Caki2 (cell line): ENCODE measurements around the gene USP5. TPM values are rescaled to one million over a fixed set of nuclear protein-coding genes. Genes with fewer than 3 reads are reported as not detected.
A peak's percentile ranks its signal among the peaks of the same experiment; 100 is the strongest.
"Not testable (repeated sequence)": the region's sequence is repeated elsewhere in the genome, so short reads cannot be mapped to it uniquely, and the experiment has no call there.

Source experiments
- DNase-seq: peaks from one replicate; pipeline ENCODE4 v3.0.0-alpha.2; 2015; ENCODE audit warnings: low read depth
- in situ Hi-C: cut with HindIII; loops from 2 replicates; pipeline ENCODE4 v1.10.0; 2016; ENCODE audit warnings: low sequenced_read_pairs, low pct_unique_long_range_greater_than_20kb, mixed read lengths
- total RNA-seq: library from RNA; depleted of rRNA; stranded (reverse); fragments of >200 nt; shearing (Covaris generic); gene quantifications from 2 replicates; pipeline ENCODE4 v1.2.3, GENCODE V29; 2014; ENCODE audit warnings: low replicate concordance

USP5 gene
- total RNA-seq, 1 experiment from 2014 or later: 174 TPM

DNA sequence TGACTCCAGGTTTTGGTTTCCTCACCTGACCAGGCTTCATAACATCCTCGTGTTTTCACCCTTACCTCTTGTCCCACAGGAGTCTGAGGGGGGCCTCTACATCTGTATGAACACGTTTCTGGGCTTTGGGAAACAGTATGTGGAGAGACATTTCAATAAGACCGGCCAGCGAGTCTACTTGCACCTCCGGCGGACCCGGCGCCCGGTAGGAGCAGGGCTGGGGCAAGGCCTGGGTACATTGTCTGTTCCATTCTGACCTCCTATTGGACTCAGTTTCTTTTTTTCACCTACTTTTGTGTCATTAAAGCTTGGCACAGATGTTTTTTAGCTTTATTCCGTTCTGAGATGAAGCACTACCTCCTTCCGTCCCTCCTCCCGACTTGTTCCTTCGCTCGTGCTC lies 3.4 kb downstream of the USP5 start:
- DNase-seq: no peak
- in situ Hi-C loops: no loop called here

DNA sequence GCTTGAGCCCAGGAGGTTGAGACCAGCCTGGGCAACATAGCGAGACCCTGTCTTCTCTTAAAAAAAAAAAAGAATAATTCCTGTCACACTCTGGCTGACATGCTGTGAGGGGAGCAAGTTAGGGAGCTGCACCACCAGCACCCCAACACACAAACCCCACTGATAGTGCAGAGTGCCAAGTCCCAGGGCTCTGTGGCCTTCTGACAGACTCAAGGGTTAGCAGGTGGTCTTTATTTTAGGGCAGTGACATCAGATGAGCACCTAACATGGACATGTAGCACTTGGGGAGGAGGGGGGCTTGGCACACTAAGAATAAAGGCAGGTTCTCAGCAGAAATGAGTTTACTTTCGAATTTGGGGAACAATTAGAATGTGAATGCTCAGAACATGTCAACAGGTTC lies 6.8 kb downstream of the USP5 start:
- DNase-seq: no peak
- in situ Hi-C loops: no loop called here

DNA sequence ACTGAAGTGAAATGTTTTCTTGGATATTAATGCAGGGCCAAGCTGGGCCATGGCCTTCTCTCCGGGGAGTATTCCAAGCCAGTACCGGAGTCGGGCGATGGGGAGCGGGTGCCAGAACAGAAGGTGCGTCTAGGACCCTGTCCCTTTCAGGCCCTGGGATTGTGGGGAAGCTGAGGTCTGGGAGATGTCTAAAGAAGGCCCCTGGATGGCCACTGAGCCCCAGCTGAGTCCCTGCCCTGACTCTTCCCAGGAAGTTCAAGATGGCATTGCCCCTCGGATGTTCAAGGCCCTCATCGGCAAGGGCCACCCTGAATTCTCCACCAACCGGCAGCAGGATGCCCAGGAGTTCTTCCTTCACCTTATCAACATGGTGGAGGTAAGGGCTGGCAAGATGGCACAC lies 8.2 kb downstream of the USP5 start:
- in situ Hi-C loops: no loop called here
- no peak for DNase-seq

DNA sequence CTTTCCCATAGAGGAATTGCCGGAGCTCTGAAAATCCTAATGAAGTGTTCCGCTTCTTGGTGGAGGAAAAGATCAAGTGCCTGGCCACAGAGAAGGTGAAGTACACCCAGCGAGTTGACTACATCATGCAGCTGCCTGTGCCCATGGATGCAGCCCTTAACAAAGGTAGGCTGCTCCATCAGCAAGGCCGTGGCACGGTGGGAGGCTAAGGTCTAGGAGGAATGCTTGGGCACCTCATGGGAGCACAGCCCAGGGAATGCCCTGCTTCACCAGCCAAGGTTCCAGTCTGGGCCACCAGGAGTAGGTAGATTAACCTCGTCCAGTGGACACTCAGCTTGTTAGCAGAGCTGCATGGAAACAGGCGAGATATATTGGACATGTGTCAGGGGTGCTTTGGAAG lies 9.0 kb downstream of the USP5 start:
- DNase-seq: no peak
- in situ Hi-C loops: no loop called here

DNA sequence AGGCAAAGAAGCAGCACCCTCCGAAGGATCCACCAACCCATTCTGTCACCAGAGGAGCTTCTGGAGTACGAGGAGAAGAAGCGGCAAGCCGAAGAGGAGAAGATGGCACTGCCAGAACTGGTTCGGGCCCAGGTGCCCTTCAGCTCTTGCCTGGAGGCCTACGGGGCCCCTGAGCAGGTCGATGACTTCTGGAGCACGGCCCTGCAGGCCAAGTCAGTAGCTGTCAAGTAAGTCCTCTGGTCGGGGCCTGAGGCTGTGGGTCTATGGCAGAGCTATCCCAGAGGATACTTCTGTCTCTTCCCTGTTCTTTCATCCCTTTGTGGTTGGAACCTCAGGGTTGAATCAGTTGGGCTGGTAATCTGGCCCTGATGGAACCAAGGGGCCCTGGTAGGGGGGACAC lies 9.4 kb downstream of the USP5 start:
- in situ Hi-C loops: no loop called here
- DNase-seq: no peak

DNA sequence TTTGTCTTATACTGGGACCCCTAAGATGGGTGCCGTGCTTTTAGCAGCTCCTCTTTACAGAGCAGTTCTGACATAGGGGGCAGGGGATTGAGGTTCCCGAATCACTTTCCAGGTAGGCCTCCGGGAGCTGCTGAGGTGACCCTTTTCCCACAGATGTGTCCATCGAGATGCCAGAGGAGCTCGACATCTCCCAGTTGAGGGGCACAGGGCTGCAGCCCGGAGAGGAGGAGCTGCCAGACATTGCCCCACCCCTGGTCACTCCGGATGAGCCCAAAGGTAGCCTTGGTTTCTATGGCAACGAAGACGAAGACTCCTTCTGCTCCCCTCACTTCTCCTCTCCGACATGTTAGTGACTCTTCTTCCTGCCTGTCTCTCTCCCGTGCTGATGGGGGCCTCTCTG lies 11.1 kb downstream of the USP5 start:
- in situ Hi-C loops: no loop called here
- no peak for DNase-seq

DNA sequence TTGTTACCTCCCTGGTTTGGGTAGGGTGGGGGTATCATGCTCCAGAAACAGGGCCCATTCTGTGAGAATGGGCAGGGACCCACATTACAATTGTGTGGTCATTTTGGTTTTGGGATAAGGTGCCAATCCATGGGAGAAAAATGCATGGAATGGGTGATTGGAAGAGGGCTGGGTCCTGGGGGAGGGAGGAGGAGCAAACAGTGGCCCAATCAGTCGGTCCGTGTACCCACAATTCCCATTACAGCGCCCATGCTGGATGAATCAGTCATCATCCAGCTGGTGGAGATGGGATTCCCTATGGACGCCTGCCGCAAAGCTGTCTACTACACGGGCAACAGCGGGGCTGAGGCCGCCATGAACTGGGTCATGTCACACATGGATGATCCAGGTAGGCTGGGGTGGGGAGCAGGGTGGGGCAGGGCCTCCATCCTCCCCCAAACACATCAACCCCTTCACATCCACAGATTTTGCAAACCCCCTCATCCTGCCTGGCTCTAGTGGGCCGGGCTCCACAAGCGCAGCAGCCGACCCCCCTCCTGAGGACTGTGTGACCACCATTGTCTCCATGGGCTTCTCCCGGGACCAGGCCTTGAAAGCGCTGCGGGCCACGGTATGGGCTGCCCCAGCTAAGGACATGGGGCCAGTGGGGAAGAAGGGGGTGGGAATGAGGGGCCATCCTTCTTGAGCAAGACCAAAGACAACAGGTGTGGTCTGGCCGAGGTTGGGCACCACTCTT lies 11.8 kb downstream of the USP5 start:
- in situ Hi-C loops: no loop called here
- DNase-seq: no peak

DNA sequence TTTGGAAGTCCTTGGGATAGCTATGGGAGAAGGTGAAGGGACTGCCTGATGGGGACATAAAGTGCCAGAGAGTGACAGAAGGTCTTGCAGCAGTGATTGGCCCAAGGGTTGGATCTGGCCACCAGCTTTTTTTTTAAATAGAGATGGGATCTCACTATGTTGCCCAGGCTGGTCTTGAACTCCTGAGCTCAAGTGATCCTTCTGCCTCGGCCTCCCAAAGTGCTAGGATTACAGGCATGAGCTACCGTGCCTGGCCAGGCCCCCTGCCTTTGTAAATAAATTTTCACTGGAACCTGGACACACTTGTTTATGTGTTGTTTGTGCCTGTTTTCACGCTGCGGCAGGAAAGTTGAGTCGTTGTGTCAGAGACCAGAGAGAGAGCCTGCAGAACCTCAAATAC lies 13.4 kb downstream of the USP5 start:
- DNase-seq, in situ Hi-C loops: not testable (repeated sequence)

DNA sequence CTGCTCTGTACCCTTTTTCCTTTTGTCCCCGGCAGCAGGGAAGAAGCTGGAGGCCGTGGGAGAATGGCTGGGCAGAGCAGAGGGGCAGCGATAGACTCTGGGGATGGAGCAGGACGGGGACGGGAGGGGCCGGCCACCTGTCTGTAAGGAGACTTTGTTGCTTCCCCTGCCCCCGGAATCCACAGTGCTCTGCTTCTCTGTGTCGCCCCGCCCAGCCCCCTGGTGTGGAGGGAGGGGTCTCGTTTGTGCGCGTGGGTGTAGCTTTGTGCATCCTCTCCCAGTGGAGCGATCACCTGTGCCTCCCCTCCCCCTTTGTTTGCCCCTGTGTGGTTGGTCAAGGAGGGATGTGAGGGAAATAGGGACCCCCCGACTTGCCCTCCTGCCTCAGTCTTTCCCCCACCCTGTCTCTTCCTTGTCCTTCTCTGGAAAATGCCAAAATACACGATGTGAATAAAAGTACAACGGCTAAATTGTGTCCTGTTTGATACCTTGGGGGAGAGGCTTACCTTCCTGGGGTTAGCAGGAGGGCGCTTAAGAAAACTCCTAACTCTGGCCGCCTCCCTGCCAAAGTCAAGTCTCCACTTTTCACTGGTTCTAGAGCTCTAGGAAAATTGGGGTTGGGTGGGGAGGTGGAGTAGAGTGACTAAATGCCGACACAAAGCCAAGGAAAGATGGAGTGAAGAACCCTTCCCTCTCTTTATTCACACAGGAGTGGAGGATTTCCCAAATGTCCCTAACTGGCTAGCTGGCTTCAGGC lies 14.4 kb downstream of the USP5 start:
- DNase-seq: no peak
- in situ Hi-C loops: no loop called here

DNA sequence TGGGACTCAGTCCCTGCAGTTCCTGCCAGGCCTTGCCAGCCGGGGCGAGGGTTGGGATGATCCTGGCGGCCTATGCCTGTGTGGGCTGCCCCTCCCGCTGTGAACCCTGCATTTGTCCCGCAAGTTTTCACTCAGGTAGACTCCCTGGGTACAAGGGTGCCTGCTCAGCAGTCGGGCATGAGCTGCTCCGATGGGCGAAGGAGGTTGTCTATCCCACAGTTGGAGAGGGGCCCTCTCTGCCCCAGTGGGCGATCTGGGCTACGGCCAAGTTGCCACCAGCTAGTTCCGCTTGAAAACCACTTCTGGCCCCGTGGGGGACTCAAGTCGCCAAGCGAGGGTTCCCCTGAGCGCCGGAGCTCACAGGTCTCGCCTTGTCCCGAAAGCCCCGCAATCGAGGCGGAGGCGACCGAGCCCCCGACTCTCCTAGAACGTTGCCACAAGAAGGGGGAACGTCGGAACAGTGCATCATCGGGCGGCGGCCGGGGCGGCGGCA lies 15.0 kb downstream of the USP5 start:
- peak; percentile 52 for DNase-seq
- in situ Hi-C loops: no loop called here

DNA sequence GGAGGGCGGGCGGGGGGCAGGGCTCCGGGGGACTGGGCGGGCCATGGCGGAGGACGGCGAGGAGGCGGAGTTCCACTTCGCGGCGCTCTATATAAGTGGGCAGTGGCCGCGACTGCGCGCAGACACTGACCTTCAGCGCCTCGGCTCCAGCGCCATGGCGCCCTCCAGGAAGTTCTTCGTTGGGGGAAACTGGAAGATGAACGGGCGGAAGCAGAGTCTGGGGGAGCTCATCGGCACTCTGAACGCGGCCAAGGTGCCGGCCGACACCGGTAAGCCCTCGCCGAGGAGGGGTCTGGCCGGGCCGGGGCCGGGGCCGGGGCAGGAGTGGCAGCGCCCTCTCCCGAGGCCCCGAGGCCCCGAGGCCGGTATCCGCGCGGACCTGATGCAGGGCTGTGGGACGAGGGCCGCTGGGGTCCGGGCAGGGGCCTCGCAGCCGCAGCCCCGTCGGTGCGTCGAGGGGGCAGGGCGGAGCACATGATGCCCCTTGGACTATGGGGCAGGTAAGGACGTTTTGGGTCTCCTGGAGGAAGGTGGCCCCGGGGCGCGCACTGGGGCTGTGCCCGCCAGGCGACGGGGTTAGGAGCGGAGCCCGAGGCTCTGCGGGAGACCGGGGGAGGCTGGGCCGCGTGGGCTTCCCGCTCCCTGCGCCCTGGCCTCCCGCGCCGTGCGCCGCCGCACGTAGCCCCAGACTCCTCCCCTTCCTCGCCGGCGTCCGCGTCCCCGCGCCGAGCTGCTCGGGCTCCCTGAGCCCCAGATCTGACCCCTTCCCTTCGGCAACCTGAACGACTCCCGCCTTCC lies 15.7 kb downstream of the USP5 start, which contains the start of gene TPI1:
Gene TPI1 (plus strand): TSS at position 119 of the 798 bp plus-strand sequence. CDS start 36 bp downstream, at position 155.
- DNase-seq: peak; percentile 65
- in situ Hi-C loops: no loop called here

DNA sequence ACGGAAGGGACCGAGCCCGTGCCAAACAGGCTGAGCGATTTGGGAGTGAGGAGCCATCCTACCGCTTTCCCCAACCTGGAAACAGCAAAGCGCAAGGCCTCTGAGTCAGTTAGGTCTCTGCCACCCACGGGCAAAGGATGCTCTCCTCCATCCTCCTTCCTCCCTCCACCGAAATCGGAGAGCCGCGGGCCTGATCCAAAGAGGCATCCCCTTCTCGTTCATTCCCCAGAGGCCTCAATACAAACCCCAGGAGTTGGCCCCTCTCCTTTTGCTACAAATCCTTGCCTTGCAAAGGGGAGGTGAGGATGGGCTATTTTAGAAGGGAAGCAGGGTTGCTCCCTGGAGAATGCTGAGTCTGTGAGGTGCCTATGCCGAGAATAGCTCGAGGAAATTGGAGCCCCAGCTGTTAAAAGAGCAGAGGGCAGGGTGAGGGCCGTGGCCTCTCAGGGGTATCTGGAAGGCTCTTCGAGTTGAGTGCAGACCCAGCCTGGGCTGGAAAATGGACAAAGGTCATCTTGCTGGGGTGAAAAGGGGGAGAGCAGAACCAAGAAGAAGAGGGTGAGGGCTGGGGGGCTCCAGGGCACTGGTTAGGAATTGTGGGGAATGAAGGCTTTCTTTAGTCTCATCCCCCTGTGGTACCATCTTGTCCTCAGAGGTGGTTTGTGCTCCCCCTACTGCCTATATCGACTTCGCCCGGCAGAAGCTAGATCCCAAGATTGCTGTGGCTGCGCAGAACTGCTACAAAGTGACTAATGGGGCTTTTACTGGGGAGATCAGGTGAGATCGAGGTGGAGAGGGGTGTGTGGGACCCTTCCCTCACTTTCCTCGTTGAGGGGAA lies 16.5 kb downstream of the USP5 start:
- in situ Hi-C loops: no loop called here
- peak; percentile 40 for DNase-seq

DNA sequence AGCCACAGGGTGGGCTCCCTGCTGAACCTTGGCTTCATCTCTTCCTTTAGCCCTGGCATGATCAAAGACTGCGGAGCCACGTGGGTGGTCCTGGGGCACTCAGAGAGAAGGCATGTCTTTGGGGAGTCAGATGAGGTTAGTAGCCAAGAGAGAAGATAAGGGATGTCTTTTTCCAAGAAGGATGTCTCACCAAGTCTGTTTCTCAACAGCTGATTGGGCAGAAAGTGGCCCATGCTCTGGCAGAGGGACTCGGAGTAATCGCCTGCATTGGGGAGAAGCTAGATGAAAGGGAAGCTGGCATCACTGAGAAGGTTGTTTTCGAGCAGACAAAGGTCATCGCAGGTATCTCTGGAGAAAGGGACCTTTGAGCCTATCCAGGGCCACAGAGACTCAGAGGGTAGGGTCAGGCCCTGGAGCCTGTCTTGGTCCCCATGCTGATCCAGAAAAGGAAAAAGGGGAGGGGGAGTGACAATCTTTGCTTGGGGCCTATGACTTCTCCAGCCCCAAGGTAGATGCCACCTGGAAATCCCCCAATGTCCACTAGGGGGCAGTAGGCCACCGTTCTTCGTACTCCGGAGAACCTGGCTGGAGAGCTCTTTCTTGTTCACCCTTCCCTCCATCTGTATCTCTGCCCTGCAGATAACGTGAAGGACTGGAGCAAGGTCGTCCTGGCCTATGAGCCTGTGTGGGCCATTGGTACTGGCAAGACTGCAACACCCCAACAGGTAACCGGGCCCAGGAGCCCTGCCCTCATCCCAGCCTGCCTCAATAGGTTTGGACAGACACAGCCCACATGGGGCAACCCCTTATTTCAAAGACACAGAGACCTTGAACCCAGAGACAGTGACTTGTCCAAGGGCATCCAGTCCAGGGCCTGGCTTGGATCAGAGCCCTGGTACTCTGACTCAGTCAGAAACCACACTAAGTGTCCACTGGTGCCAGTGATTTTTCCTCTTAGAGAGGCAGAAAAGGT lies 17.4 kb downstream of the USP5 start:
- in situ Hi-C loops: no loop called here
- peak; percentile 79 for DNase-seq

DNA sequence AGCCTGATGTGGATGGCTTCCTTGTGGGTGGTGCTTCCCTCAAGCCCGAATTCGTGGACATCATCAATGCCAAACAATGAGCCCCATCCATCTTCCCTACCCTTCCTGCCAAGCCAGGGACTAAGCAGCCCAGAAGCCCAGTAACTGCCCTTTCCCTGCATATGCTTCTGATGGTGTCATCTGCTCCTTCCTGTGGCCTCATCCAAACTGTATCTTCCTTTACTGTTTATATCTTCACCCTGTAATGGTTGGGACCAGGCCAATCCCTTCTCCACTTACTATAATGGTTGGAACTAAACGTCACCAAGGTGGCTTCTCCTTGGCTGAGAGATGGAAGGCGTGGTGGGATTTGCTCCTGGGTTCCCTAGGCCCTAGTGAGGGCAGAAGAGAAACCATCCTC lies 18.4 kb downstream of the USP5 start:
- DNase-seq, in situ Hi-C loops: not testable (repeated sequence)

DNA sequence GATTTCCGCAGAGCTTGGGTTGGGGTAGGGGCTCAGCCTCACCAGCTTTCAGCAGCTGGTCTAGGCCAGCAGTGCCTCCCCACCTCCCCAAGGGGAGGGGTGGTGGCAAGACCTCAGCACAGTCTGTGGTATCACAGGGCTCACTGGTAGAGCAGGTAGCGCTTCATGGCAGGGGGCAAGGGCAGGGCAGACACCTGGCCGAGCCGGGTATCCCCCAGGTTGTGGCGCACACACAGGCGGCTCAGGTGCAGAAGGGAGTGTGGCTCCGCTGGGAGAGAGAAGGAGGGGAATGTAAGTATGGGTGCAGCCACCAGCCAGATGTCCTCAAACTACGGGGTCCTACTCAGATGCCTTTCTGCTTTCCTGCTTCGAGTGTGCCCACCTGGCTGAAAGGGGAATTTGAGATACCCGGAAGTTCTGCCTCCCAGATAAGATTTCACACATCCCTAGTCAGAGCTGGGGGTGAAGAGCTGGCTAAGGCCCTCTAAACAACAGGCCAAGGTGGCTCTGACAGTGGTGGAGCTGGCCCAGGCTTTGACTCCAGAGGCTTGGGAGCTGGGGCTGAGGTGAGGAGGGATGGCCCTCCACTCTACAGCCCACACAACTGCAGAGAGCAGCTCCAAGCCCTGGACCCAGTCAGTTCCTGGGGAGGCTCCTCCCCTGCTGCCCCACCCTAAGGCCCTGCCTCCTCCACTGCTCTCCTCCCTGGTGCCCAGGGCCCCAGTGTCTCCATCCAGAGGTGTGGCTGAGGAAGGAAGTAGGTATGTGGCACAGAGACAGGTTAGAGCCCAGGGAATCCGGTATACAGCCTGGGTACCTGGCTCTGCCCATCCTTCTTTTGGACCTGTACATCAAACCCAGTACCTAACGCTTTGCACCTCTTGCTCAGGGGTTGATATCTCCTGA lies 19.4 kb downstream of the USP5 start:
- peak; percentile 81 for DNase-seq
- in situ Hi-C loops: no loop called here
